AG20443 (cell line): Measurements from ENCODE around the gene RHBDL1.
A peak's percentile ranks its signal among the peaks of the same experiment; 100 is the strongest.

Source experiments
- DNase-seq: peaks from one replicate; pipeline ENCODE4 v3.0.0; 2012; ENCODE audit warnings: low spot score, mixed read lengths

Gene RHBDL1

DNA sequence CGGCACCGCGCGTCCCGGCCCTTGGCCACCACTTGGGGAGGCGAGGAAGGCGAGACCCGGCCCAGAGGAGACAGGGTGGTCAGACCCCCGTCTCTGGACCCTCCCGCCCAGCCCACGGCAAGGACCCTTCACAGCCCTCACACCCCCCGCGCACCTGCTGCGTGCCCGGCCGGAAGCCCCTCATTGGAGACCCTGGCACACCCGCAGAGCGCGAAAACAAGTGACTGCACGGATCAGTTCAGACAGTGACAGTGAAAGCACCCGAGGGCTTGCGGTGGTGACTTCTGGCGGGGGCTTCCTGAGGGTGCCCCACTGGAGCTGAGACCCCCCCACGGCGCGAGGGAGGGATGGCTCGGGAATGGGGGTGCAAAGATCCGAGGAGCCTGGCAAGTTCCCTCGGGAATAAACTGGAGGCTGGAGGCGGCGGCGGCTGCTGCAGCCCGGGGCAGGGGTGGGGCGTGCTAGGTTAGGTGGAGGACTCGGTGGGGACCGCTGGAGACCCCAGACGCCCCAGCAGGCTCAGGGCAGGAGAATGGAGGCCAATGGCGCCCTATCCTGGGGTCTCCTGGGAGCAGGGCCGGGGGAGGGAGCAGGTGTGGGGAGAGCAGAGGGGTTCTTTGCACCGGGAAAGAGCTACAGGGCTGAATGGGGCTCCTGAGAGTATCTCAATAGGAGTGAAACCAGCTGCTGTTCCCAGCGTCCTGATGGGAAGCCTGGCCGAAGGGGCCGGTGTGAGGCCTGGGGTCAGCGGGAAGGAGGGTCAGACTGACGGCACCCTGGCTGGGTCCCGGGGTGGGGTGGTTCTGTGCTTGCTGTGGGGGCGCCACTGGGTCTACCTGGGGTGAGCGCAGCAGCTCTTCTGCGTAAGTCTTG is 31.0 kb downstream of the RHBDL1 start:
- no peak for DNase-seq

- no peak for DNase-seq
These were observed 31.6 kb downstream of the RHBDL1 start for GRCh38 chr16:707062-707538.

- no peak for DNase-seq
These were observed 32.5 kb downstream of the RHBDL1 start for GRCh38 chr16:708019-708418.

DNA sequence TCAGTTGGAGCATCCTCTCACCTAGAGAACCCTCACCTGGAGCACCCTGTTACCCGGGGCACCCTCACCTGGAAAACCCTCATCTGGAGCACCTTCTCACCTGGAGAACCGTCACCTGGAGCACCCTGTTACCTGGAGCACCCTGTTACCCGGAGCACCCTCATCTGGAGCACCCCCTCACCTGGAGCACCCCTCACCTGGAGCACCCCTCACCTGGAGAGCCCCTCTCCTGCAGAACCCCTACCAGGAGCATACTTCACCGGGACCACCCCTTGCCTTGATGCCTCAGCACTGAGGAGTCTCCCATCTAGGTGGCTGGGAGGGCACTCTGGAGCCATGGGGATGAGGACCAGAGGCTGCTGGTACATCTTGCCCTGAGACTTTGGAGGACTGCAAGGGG is 33.5 kb downstream of the RHBDL1 start:
- no peak for DNase-seq

DNA sequence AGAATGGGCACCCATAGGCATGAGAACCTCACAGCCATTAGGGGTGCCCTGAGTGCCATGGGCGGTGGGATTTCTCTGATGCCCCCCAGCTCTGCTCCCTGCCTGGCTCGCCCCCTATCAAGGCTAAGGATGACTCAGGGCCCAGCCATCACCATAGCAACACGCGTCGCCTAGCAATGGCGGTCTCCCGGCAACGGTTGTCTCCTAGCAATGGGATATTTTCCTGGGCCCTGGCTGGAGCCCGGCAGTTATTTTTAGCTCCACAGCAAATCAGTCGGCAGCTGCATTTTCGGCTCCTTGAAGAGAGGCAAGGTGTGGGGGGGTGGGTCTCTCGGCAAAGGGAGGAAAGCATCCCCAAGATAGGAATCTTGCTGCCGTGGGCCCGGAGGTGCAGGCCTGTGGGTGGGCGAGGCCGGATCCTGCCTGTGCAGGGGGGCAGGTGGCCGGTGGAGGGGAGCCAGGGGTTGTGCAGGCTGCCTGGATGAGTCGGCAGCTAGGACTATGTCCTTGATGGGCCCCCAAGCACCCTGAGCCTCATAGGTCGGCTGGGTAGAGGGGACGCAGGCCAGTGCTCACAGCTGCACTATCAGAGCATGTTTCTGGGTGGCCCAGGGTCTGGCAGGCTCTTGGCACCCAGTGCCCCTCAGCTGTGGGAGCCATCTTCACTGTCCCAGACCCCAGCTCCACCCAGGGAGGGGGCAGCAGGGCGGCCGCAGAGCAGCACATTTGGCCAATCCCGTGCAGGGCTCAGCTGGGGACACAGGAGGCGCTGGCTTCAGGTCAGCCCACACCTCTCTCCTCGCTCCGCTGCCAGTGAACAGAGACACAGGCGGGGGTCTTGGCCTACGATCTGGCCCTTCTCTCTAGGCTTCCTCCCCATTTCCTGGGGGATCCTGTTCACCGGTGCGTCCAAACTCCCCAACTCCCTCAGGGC is 34.4 kb downstream of the RHBDL1 start:
- DNase-seq, result peak; percentile 85

- no peak for DNase-seq
These were observed 35.1 kb downstream of the RHBDL1 start for GRCh38 chr16:710500-711075.

DNA sequence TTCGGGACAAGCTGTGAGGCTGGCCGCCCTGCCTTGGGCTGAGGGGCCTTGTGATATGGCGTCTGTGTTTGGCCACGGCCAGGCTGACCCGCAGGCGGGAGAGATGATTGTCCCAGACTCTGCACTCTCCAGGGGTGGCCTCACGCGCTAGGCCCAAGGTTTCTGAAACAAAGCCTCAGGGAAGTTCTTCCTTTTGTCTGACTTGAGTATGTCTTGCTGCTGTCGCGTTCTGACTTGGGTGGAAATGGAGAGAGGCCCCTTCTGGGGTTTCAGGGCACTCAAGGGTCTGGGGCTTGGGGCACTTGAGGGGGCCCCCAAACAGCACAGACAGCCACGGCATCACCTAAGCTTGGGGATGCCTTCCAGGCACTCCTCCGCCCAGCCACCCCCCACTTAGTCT is 35.6 kb downstream of the RHBDL1 start:
- DNase-seq, result no peak

DNA sequence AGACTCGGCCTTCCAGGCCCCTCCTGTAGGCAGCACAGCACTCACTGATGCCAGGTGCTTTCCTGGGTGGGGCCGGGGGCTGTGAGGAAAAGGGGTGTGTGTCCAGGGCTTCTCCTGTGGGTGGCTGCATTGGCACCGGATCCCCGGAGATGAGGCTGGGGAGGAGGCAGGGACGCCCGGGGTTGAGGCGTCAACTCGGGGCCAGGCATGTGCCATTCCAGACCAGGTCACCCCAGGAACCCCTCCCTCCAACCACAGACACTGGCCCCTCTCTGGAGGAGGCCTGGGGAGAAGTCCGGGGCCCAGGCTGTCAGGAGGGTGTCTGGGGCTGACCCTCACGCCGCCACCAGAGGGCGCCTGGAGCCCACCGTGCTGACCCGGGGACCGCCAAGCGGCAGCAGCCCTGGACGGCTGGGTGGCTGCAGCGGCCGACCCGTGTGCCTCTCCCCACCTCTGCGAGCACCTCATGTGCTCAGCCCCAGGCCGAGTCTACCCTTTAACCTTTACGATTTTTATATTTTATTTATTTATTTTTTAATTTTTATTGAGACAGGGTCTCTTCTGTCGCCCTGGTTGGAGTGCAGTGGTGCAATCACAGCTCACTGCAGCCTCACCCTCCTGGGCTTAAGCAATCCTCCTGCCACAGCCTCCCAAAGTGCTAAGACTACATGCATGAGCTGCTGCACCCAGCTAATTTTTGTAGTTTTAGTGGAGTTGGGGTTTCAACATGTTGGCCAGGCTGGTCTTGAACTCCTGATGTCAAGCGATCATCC is 36.3 kb downstream of the RHBDL1 start:
- peak; percentile 90 for DNase-seq

DNA sequence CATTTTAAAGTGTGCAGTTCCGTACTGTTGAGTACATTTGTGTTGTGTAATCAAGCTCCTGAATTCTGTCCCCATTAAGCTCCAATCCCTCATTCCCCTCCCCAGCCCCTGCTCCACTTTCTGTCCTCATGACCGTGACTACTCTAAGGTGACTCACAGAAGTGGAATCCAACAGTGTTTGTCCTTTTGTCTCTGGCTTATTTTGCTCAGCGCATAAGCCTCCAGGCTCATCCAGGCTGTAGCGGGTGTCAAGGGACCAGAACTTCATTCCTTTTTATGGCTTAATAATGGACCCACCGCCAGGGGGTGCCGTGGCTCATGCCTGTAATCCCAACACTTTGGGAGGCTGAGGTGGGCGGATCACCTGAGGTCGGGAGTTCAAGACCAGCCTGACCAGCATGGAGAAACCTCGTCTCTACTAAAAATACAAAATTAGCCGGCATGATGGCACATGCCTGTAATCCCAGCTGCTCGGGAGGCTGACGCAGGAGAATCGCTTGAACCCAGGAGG is 37.3 kb downstream of the RHBDL1 start:
- DNase-seq, result peak; percentile 84

GRCh38 chr16:714079-714478 is 38.6 kb downstream of the RHBDL1 start:
- DNase-seq, result no peak

- peak; percentile 97 for DNase-seq
These were observed 39.3 kb downstream of the RHBDL1 start, which contains the start of gene METRN for GRCh38 chr16:714558-715476. Gene METRN, plus strand, starts transcription at chr16:715118. Its CDS starts 172 bp downstream, at chr16:715290.

DNA sequence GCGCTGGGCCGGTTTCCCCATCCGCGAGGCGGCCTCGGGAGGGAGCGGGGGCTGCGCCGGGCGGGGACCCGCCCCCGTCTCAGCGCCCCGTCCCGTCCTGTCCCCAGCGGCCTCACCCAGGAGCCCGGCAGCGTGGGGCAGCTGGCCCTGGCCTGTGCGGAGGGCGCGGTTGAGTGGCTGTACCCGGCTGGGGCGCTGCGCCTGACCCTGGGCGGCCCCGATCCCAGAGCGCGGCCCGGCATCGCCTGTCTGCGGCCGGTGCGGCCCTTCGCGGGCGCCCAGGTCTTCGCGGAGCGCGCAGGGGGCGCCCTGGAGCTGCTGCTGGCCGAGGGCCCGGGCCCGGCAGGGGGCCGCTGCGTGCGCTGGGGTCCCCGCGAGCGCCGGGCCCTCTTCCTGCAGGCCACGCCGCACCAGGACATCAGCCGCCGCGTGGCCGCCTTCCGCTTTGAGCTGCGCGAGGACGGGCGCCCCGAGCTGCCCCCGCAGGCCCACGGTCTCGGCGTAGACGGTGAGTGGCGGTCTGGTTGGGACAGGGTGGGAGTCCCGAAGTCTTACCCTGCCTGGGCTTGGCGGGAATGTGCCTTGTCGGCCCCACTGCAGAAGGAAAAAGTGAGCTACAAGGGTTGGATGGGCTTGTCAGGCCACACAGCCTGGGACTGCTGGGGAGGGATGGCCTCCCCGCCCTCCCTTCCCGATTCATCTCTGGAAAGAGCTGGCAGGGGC is 40.2 kb downstream of the RHBDL1 start:
- peak; percentile 46 for DNase-seq

DNA sequence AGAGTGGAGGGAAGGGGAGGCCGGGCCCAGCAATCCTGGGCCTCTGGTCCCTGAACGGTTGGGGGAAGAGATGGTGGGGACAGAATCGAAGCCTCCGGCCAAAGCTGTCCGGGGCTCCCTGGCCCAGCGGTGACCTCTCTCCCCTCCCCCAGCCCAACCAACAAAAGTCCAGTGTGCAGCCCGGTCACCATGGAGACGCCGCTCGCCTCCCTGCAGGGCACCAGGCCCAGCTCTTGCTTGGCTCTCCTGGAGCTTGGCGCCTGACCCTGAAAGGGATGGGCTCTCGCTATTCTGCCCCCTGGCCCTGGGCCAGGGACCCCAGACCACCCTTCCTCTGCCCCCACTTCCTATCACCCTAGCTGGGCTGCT is 40.7 kb downstream of the RHBDL1 start:
- peak; percentile 57 for DNase-seq

DNA sequence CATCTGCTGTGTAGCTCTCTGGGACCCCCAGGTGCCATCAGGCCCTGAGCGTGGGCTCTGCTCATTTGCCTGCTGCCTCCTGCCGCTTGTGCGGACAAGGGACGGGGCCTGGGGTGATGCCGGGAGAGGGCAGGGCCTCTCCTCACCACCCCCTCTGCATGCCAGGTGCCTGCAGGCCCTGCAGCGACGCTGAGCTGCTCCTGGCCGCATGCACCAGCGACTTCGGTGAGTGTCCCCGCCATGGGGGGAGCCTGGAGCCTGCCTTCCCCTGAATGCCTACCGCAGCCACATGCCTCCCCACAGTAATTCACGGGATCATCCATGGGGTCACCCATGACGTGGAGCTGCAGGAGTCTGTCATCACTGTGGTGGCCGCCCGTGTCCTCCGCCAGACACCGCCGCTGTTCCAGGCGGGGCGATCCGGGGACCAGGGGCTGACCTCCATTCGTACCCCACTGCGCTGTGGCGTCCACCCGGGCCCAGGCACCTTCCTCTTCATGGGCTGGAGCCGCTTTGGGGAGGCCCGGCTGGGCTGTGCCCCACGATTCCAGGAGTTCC is 41.4 kb downstream of the RHBDL1 start:
- no peak for DNase-seq

GRCh38 chr16:717450-718245 is 42.2 kb downstream of the RHBDL1 start:
- no peak for DNase-seq

- DNase-seq, result no peak
These were observed 42.9 kb downstream of the RHBDL1 start for GRCh38 chr16:718389-718788.

- DNase-seq, result no peak
These were observed 43.5 kb downstream of the RHBDL1 start for GRCh38 chr16:718922-719321.

DNA sequence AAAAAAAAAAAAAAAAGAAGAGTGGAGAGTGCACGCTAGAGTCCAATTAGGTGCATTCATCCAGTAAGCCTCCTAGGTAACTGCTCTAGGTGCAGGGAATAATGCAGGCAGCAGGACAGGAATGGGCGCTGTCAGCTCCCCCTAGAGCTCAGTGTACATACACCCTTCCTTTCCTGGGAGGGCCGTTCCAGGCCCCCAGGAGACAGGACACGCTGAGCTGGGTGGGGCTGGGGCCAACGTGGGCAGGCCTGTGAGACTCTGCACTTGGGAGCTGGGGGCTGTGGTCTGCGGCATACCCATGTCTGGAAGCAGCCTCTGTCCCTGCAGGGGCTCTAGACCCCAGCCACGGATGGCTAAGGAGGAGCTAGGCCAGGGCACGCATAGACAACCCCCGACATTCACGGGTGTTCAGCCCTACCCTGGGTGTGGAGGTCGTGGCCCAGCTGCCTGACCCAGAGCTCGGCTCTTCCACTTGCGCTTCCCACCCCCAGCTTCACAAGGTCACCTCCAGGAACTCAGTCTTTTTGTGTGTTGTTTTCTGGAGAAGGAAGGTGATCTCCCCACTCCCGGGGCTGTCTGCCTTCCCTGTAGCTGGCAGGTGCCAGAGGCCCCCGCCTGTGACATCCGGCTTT is 44.5 kb downstream of the RHBDL1 start:
- DNase-seq, result no peak
